ENCODE measurements around the gene GRB10. TPM values are rescaled to one million over a fixed set of nuclear protein-coding genes. Genes with fewer than 3 reads are reported as not detected.

Gene GRB10
- total RNA-seq, 2 experiments from 2014 or later = 5.9 to 8.4 TPM

DNA sequence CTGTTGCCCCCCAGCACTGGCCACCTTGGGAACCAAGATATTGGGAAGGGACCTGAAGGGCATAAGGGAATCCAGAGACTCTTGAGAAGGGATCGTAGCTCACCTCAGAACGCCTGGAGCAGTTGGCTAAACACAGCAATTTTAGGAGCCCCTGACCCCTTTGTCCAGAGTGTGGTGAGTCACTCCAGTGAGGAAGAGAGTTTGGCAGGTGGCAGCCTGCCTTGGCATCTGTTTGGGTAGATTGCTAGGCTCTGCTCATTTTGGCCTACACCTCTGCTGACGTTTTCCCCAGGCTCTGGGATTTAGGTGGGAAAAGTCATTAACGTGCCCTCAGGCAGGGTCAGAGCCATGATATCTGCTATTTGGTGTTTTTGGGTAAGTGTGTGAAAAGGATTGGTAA lies 100.6 kb downstream of the GRB10 start:
- intact Hi-C loops (cut with DNase I, micrococcal nuclease) = no loop called here
- CTCF ChIA-PET = no interaction called here
- TF ChIP-seq, protein P1, sequence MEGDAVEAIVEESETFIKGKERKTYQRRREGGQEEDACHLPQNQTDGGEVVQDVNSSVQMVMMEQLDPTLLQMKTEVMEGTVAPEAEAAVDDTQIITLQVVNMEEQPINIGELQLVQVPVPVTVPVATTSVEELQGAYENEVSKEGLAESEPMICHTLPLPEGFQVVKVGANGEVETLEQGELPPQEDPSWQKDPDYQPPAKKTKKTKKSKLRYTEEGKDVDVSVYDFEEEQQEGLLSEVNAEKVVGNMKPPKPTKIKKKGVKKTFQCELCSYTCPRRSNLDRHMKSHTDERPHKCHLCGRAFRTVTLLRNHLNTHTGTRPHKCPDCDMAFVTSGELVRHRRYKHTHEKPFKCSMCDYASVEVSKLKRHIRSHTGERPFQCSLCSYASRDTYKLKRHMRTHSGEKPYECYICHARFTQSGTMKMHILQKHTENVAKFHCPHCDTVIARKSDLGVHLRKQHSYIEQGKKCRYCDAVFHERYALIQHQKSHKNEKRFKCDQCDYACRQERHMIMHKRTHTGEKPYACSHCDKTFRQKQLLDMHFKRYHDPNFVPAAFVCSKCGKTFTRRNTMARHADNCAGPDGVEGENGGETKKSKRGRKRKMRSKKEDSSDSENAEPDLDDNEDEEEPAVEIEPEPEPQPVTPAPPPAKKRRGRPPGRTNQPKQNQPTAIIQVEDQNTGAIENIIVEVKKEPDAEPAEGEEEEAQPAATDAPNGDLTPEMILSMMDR (IDR thresholded peaks at IDR 0.05) = no peak

GRCh38 chr7:50681432-50682045 lies 101.2 kb downstream of the GRB10 start:
- Mint-ChIP-seq H3K9me3 (no peaks in the 10 kb centered on the region), H3K36me3 (ENCODE audit: low read depth) (no peaks in the 10 kb centered on the region), H3K4me1 (ENCODE audit: low read depth) (no peaks in the 10 kb centered on the region), H3K27ac (no peak overlapping the region), H3K27me3 (no peaks in the 10 kb centered on the region), H3K4me3 (no peak overlapping the region)
- H3K36me3 ChIP-seq (ENCODE audit: insufficient read depth, low read length) = no peaks in the 10 kb centered on the region
- no peaks in the 10 kb centered on the region for H3K27me3 ChIP-seq (ENCODE audit: control insufficient read depth in 1 of 2, insufficient read depth in 2 of 2, low read length in 2 of 2)
- ChIA-PET POLR2A (no interaction called here), CTCF (no interaction called here)
- intact Hi-C loops (cut with DNase I, micrococcal nuclease) = loop anchor here in 1 of 2 experiments (2.0 kb wide), 1 partner anchor 19 kb away; no protein-coding TSS in a partner anchor
- TF ChIP-seq, protein P1 (IDR thresholded peaks at IDR 0.05) = no peak
- DNase-seq = no peak
- H3K4me3 ChIP-seq (ENCODE audit: low read length) = no peak overlapping the region
- no peak overlapping the region for H3K27ac ChIP-seq (ENCODE audit: low read depth in 1 of 2, low read length in 2 of 2)
- no peaks in the 10 kb centered on the region for H3K4me1 ChIP-seq (ENCODE audit: insufficient read depth, low read length)
- H3K9me3 ChIP-seq (ENCODE audit: control insufficient read depth in 1 of 2, insufficient read depth in 1 of 2, low read length in 2 of 2) = no peaks in the 10 kb centered on the region
- no peak for ATAC-seq (ENCODE audit: poor library complexity)

More for the DNA sequence above, 100.6 kb downstream of the GRB10 start:
- no peaks in the 10 kb centered on the region for H3K9me3 ChIP-seq (ENCODE audit: control insufficient read depth in 1 of 2, insufficient read depth in 1 of 2, low read length in 2 of 2)
- POLR2A ChIA-PET = no interaction called here
- no peaks in the 10 kb centered on the region for H3K4me1 ChIP-seq (ENCODE audit: insufficient read depth, low read length)
- Mint-ChIP-seq H3K27me3 (no peaks in the 10 kb centered on the region), H3K9me3 (no peaks in the 10 kb centered on the region), H3K27ac (no peak overlapping the region), H3K4me1 (ENCODE audit: low read depth) (no peaks in the 10 kb centered on the region), H3K36me3 (ENCODE audit: low read depth) (no peaks in the 10 kb centered on the region), H3K4me3 (no peak overlapping the region)
- no peak overlapping the region for H3K4me3 ChIP-seq (ENCODE audit: low read length)
- DNase-seq (no peak), ATAC-seq (ENCODE audit: poor library complexity) (no peak)
- H3K27me3 ChIP-seq (ENCODE audit: control insufficient read depth in 1 of 2, insufficient read depth in 2 of 2, low read length in 2 of 2) = no peaks in the 10 kb centered on the region
- no peak overlapping the region for H3K27ac ChIP-seq (ENCODE audit: low read depth in 1 of 2, low read length in 2 of 2)
- H3K36me3 ChIP-seq (ENCODE audit: insufficient read depth, low read length) = no peaks in the 10 kb centered on the region

GRCh38 chr7:50679218-50680007 lies 103.3 kb downstream of the GRB10 start:
- Mint-ChIP-seq H3K27me3 (no peaks in the 10 kb centered on the region), H3K4me3 (no peak overlapping the region), H3K36me3 (ENCODE audit: low read depth) (no peaks in the 10 kb centered on the region), H3K4me1 (ENCODE audit: low read depth) (no peaks in the 10 kb centered on the region), H3K27ac (no peak overlapping the region), H3K9me3 (no peaks in the 10 kb centered on the region)
- DNase-seq = peak in 3 of 14 experiments; percentile 69 to 72 (median 71)
- Histone ChIP-seq H3K4me3 (ENCODE audit: low read length) (no peak overlapping the region), H3K9me3 (ENCODE audit: control insufficient read depth in 1 of 2, insufficient read depth in 1 of 2, low read length in 2 of 2) (no peaks in the 10 kb centered on the region), H3K4me1 (ENCODE audit: insufficient read depth, low read length) (no peaks in the 10 kb centered on the region), H3K27ac (ENCODE audit: low read depth in 1 of 2, low read length in 2 of 2) (no peak overlapping the region), H3K27me3 (ENCODE audit: control insufficient read depth in 1 of 2, insufficient read depth in 2 of 2, low read length in 2 of 2) (no peaks in the 10 kb centered on the region), H3K36me3 (ENCODE audit: insufficient read depth, low read length) (no peaks in the 10 kb centered on the region)
- ATAC-seq (ENCODE audit: poor library complexity) = peak; percentile 69
- CTCF ChIA-PET = interaction anchor here (1.4 to 1.7 kb wide), 2 partner anchors 475 to 587 kb away, joined by 3 read pairs; no protein-coding TSS in a partner anchor
- intact Hi-C loops (cut with DNase I, micrococcal nuclease) = loop anchor here (1.0 to 5.0 kb wide), 10 partner anchors 17 to 587 kb away; partner anchors contain the start of gene ZPBP (in 1 of the 2)
- TF ChIP-seq, protein P1 (IDR thresholded peaks at IDR 0.05) = peak; percentile 79
- POLR2A ChIA-PET = no interaction called here
